VCaP (cell line): ENCODE results near the gene COL11A2.

Source experiments
- H3K27ac ChIP-seq: fragments of 450-650 bp; 2 replicates; pipeline ENCODE4 v1.5.1; 2017
- CTCF ChIP-seq: fragments of 450-650 bp; conservative IDR thresholded peaks from 2 replicates; pipeline ENCODE4 v1.5.1; 2017; ENCODE audit warnings: mild to moderate bottlenecking, moderate library complexity

COL11A2 gene

GRCh38 chr6:33114406-33114805, 77.9 kb downstream of the COL11A2 start:
- H3K27ac ChIP-seq = no peak overlapping the region
- no peak for TF ChIP-seq CTCF

- H3K27ac ChIP-seq = no peak overlapping the region
- TF ChIP-seq CTCF = no peak
Measured at GRCh38 chr6:33113755-33114154, 78.5 kb downstream of the COL11A2 start.
